GM20000 (cell line): ENCODE measurements around the gene PRPF6.

ENCODE experiments used
- DNase-seq: peaks from one replicate; pipeline ENCODE4 v3.0.0; 2012; ENCODE audit warnings: low spot score
- CTCF ChIP-seq: IDR thresholded peaks from 2 replicates; pipeline ENCODE4 v1.5.1; 2012; ENCODE audit warnings: mild to moderate bottlenecking, control low read depth; ENCODE audit errors: extremely low read depth, missing control alignments

Gene PRPF6

GRCh38 chr20:63980317-63980805 is 571 bp upstream of the PRPF6 start:
- DNase-seq = no peak
- no peak for TF ChIP-seq CTCF

- DNase-seq = peak; percentile 4
- no peak for TF ChIP-seq CTCF
Observed at GRCh38 chr20:63982937-63983336, 2.0 kb downstream of the PRPF6 start.

- no peak for DNase-seq
- TF ChIP-seq CTCF = no peak
Observed at GRCh38 chr20:64000906-64001305, 20.0 kb downstream of the PRPF6 start.

GRCh38 chr20:64001607-64002011 is 20.7 kb downstream of the PRPF6 start:
- DNase-seq = no peak
- no peak for TF ChIP-seq CTCF

GRCh38 chr20:64003960-64004725 is 23.2 kb downstream of the PRPF6 start:
- no peak for DNase-seq
- no peak for TF ChIP-seq CTCF

GRCh38 chr20:64005394-64005793 is 24.5 kb downstream of the PRPF6 start:
- DNase-seq = no peak
- no peak for TF ChIP-seq CTCF

- DNase-seq = no peak
- TF ChIP-seq CTCF = no peak
Observed at GRCh38 chr20:64006490-64006889, 25.6 kb downstream of the PRPF6 start.
